A549 treated with ZK216348 at 1 μM for 4 hours (cell line): ENCODE data around the gene C8B. TPM values are rescaled to one million over a fixed set of nuclear protein-coding genes. Genes with fewer than 3 reads are reported as not detected.

Experiments used
- total RNA-seq: library from RNA; stranded (reverse); fragments of 200-300 nt; extraction: Qiagen RNA extraction; gene quantifications from 5 replicates; pipeline ENCODE4 v1.2.3, GENCODE V29; 2022; ENCODE audit warnings: low read depth

C8B gene
- not detected in 5 replicates for total RNA-seq

GRCh38 chr1:56965916-56966697, at the start of gene C8B:
Gene C8B (minus strand): TSS chr1:56966015. CDS start chr1:56965948, 67 bp downstream.

Other genes starting within 250 kb of the C8B start
- gene FYB2, start 146.6 kb downstream of the C8B start, total RNA-seq = not detected in 5 replicates
- not detected in 5 replicates for gene C8A, start 111.2 kb downstream of the C8B start, total RNA-seq